GM12875 (cell line): Measurements from ENCODE around the gene QRFP.

ENCODE experiments used
- H3K4me3 ChIP-seq: one replicate; pipeline ENCODE4 v1.5.1; 2011; ENCODE audit warnings: low read depth, low read length, control low read depth
- TF ChIP-seq, protein P1 (sequence below): IDR thresholded peaks from 2 replicates; pipeline ENCODE4 v1.5.1; 2011; ENCODE audit warnings: low read depth, mild to moderate bottlenecking, control low read depth, inconsistent platforms, low read length, moderate library complexity, borderline replicate concordance; ENCODE audit not compliant: insufficient read depth

The QRFP gene

DNA sequence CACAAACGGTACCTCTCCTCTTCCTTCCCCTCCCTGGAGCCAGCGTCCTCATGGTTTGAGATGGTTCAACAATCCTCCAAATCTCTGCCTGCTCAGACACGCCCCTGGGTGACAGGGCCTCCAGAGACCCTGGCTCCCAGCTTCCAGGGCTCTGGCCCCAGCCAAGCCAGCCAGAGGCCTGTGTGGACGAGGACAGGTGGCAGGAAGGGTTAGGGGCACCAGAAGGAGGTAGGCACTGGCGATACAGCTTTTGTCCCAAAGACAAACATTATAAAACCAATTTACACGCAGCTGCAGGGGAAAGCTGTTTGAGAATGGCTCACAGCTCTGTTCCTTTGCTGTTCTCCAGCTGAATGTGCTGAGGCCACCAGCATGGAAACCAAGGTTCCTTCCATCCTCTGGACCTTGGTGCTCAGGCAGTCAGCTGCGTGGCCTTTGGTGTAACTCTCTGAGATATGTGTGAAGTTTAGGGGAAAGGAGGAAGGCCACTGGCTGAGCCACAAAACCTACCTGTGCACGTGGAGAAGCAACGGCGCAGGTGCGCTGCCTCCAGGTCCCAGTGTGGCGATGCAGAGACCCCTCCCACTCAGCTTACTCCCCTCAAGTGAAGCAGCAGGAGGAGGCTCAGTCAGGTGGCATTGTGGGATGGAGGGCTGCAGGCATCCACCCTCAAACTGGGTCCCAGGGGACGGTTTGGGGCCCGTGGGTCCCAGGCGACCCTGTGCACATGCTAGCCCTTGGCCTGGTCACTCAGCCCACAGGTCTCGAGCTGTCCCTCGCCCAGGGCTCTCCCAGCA, 4.3 kb upstream of the QRFP start:
- H3K4me3 ChIP-seq, result no peak overlapping the region
- TF ChIP-seq, protein P1, sequence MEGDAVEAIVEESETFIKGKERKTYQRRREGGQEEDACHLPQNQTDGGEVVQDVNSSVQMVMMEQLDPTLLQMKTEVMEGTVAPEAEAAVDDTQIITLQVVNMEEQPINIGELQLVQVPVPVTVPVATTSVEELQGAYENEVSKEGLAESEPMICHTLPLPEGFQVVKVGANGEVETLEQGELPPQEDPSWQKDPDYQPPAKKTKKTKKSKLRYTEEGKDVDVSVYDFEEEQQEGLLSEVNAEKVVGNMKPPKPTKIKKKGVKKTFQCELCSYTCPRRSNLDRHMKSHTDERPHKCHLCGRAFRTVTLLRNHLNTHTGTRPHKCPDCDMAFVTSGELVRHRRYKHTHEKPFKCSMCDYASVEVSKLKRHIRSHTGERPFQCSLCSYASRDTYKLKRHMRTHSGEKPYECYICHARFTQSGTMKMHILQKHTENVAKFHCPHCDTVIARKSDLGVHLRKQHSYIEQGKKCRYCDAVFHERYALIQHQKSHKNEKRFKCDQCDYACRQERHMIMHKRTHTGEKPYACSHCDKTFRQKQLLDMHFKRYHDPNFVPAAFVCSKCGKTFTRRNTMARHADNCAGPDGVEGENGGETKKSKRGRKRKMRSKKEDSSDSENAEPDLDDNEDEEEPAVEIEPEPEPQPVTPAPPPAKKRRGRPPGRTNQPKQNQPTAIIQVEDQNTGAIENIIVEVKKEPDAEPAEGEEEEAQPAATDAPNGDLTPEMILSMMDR, result no peak

DNA sequence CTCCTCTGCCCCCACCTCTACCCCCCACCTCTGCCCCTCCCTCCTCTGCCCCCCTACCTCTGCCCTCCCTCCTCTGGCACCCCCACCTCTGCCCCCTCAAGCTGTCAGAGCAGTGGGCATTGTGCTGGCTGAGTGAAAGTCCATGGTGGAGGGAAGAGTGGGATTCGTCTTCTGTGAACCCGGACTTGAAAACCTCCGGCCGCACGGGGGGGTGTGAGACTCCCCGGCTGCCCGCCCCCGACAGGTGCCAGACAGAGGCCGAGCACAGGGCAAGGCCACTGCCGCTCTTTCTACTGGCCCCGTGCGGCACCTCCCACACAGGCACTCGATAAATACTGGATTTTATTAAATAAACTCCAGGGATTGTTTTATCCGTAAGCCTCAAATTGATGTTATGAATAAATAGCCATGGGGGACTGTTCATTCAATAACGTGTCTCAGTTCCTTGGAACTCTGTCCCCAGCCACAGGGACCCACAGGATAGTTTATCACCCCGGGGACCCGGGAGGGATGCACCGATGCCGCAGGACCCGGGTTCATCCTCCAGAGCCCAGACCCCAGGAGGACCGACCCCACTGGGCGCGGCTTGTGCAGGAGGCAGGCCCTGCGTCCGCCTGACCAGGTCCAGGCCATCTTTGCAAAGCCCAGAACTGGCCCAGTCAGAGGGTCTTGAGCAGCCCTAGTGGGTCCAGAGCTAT, 2.6 kb upstream of the QRFP start:
- H3K4me3 ChIP-seq, result no peak overlapping the region
- TF ChIP-seq, protein P1, result no peak

DNA sequence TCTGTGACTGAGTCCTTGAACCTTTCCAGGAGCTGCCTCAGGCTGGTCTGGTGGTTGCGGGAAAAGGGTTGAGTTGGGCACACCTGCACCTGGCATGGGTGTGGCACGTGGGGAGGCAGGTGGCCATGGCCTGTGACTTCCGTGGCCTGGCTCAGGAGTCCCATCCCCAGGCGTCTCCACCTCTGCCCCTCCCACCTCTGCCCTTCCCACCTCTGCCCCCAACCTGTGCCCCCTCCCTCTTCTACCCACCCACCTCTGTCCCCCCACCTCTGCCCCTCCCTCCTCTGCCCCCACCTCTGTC, 1.9 kb upstream of the QRFP start:
- TF ChIP-seq, protein P1, result no peak

DNA sequence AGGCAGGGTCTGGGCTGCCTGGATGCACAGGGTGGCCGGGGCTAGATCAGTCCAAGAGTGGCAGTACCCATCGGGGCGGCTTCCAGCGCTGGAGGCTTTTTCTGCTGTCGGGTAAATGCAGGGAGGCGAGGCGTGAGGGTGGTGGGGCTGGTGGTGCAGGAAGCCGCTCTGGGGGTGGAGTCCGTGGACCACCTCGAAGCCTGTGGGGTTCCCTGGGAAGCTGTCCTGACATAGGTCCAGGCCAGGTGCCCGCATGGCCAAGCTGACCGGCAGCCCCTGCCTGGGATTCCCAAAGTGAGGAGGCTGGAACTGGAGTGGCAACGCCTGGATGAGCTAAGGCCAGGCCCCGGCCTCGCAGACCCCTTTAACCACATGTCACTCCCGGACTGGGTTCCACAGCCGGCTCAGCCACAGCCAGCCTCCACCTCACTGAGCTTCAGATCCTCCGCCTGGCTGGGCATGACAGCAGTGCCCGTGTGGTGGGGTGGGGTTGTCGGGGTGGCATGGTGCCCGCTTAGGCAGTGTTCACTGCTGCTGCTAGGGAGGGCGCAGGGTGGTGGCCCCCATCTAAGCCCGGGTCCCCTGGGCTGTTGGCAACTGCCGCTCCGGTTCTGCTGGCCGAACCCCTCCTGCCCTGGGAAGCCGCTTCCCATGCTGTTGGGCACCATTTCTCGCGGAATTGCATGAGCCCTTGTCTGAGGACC, 1.4 kb upstream of the QRFP start:
- no peak overlapping the region for H3K4me3 ChIP-seq
- TF ChIP-seq, protein P1, result no peak

More for the DNA sequence above, 1.9 kb upstream of the QRFP start:
- no peak overlapping the region for H3K4me3 ChIP-seq

DNA sequence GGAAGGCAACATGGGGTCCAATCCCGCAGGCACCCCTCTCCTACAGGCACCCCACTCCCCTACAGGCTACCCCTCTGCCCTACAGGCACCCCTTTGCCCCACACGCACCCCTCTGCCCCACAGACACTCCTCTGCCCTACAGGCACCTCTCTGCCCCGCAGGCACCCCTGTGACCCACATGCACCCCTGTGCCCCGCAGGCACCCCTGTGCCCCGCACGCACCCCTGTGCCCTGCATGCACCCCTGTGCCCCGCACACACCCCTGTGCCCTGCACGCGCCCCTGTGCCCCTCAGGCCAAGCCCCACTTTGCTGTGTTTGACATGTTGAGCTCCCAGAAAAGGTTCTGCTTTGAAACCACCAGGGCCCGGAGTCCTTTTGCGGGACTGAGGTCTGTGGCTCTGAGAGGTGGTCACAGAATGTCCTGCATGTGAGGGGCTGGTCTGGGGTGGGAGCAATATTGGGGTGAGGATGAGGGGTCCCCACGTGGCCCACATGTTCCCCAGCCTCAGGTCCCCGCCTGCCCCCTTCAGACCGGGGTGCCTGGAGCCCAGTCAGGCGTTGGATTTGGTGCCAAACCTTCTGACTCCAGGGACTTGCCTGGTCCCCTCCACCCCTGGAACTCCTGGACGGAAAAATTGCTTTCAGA, 616 bp upstream of the QRFP start:
- H3K4me3 ChIP-seq, result no peak overlapping the region
- TF ChIP-seq, protein P1, result no peak

DNA sequence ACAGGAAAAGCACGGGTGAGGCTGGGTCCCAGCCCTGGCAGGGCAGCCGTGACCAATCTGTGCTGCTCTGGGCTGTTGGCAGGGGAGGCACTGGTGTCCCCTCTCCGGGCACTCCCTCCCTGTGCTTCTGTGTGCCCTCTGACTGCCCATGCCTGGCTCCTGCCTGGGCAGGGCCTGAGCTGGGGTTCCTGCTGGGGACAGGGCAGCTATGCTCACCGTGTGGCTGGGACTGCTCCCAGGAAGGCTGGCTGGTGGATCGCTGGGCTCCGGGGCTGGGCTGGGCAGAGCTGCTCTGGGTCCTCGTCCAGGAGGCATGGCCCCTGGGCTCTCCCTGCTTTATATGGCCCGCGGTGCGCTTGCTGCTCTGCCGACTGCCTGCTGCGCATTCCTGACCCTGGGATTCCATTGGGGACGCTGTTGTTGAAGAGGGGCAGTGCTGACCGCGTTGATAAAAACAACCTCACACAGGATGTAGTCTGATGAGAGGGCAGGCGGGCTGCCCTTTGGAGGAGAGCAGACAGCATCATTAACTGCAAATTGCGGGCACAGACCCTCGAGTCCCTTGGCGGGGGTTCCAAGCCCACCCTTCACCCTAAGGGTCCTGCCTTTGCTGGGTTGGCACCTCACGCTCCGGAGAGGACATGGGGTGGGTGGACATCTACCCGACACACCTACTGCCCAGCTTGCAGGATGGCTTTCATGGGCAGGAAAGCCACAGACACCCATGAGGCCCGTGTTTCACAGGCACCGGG, 955 bp downstream of the QRFP start:
- TF ChIP-seq, protein P1, result no peak
- no peak overlapping the region for H3K4me3 ChIP-seq
